GM12892 (cell line): ENCODE results near the gene NOS3.

Experiments used
- DNase-seq: peaks from one replicate; pipeline ENCODE4 v3.0.0; 2011; ENCODE audit not compliant: insufficient read length
- FAIRE-seq: peaks from 2 replicates; lab custom pipeline; 2011; peaks lifted over from hg19 to GRCh38; lab: Jason Lieb, UNC
- POLR2A ChIP-seq: IDR thresholded peaks from 2 replicates; pipeline ENCODE4 v1.6.1; 2011; ENCODE audit warnings: low read depth, low read length, control low read depth
- POLR2AphosphoS5 ChIP-seq: IDR thresholded peaks from 2 replicates; pipeline ENCODE4 v1.6.1; 2011; ENCODE audit warnings: low read depth, low read length, control low read depth
- TAF1 ChIP-seq: IDR thresholded peaks from 2 replicates; pipeline ENCODE4 v1.6.1; 2011; ENCODE audit warnings: low read depth, mild to moderate bottlenecking, control low read depth, low read length, borderline replicate concordance

NOS3 gene

GRCh38 chr7:150954986-150955518 lies 35.8 kb upstream of the NOS3 start:
- FAIRE-seq = no peak
- no peak for TF ChIP-seq POLR2A
- no peak for TF ChIP-seq POLR2AphosphoS5
- TF ChIP-seq TAF1 = no peak
- no peak for DNase-seq

GRCh38 chr7:150955519-150956394 lies 35.1 kb upstream of the NOS3 start:
- DNase-seq = no peak
- no peak for FAIRE-seq

GRCh38 chr7:150956395-150957132 lies 34.3 kb upstream of the NOS3 start:
- TF ChIP-seq POLR2A (no peak), POLR2AphosphoS5 (no peak), TAF1 (no peak)
- DNase-seq = no peak
- no peak for FAIRE-seq

More at GRCh38 chr7:150955519-150956394, 35.1 kb upstream of the NOS3 start:
- TF ChIP-seq POLR2A = no peak
- TF ChIP-seq TAF1 = no peak
- no peak for TF ChIP-seq POLR2AphosphoS5

- TF ChIP-seq POLR2AphosphoS5 (no peak), POLR2A (no peak), TAF1 (no peak)
- FAIRE-seq (no peak), DNase-seq (no peak)
Measured at GRCh38 chr7:150957133-150958020, 33.4 kb upstream of the NOS3 start.

DNA sequence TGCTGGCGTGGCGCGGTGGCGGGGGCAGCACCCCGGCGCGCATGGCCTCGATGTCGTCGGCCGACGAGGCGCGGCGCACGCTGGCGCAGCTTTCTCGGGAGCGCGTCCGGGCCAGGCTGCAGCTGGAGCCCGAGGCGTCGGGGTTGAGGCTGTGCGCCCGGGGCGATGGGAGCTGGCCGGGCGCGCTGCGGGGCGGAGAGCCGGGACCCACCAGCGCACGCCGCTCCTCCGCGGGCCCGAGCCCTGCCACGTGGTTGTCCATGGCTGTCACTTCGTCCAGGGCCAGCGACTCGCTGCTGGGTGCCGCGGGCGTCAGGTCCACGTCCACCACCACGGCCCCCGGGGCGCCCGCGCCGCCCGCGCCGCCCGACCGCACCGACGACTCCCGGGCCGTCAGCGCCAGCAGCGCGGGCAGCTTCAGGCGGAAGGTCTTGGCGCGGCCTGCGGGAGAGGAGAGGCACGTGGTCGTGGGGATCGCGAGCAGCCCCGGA lies 32.7 kb upstream of the NOS3 start:
- DNase-seq (no peak), FAIRE-seq (no peak)
- TF ChIP-seq TAF1 (no peak), POLR2A (no peak), POLR2AphosphoS5 (no peak)

DNA sequence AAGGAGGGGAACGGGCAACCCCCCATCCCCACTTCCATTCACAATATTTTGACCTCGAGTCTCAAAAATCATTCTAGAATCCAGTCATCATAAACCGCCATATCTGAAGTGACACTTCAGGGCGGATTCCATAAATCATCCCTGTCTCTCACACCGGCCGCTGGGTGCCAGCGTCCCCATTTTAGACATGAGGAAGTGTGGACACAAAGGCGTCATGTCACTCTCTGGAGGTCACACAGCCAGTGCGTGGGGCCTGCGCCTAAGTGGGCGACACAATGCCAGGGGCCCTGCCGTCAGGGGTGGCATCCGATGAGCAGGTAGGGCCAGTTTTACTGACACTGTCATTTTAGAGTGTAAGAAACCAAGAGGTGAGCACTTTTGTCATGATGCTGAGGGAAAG lies 32.2 kb upstream of the NOS3 start:
- FAIRE-seq = no peak
- TF ChIP-seq POLR2AphosphoS5 (no peak), POLR2A (no peak), TAF1 (no peak)
- no peak for DNase-seq

GRCh38 chr7:150959081-150959480 lies 31.7 kb upstream of the NOS3 start:
- DNase-seq (no peak), FAIRE-seq (no peak)
- TF ChIP-seq POLR2A = no peak
- TF ChIP-seq TAF1 = no peak
- no peak for TF ChIP-seq POLR2AphosphoS5

- DNase-seq (no peak), FAIRE-seq (no peak)
- TF ChIP-seq POLR2AphosphoS5 (no peak), TAF1 (no peak), POLR2A (no peak)
Measured at GRCh38 chr7:150959739-150960734, 30.8 kb upstream of the NOS3 start.

DNA sequence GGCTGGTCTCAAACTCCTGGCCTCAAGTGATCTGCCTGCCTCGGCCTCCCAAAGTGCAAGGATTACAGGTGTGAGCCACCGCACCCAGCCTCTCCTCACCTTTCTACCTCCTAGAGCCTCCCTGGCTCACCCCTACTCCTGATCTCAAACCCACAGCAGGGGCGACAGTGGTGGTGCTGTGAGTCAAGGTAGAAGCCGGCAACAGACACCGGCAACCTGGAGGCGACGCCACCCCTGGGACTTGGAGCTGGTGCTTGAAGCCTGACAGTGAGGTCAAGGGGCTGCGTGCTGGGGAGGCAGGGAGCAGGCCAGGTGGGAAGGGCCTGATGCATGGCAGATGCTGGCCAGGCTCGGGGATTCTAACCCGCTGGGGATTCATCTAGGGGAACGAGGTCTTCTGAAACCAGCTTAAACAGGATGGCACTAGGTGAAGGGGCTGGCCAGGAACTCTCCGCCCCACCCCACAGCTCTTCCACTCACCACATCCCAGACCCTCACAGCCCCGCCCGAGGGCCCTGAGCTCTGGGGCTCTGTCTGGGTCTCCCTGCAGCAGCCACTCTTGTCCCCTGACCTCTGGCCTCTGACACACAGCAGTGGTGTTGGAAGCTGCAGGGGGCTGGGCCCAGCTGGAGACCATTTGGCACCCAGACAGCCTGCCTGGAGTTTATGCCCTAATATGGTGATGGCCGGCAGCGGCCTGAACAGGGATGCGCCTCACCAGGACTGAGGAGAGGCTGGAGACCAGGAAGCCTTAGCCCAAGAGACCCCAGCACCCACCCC lies 29.1 kb upstream of the NOS3 start:
- no peak for DNase-seq
- no peak for FAIRE-seq
- TF ChIP-seq POLR2AphosphoS5 (no peak), TAF1 (no peak), POLR2A (no peak)

DNA sequence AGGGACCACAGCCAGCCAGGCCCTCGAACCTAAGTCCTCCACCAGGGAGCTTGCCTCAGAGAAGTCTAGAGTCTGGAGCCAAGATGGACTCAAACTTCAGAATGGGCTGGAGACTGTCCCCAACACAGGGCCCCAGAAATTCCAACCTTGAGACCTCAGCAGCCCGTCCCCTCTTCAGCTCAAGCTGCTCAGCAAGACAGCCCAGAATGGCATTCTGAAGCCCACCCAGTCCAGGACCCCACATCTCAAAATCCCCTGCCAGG lies 28.6 kb upstream of the NOS3 start:
- DNase-seq (no peak), FAIRE-seq (no peak)
- TF ChIP-seq TAF1 = no peak
- TF ChIP-seq POLR2A = no peak
- TF ChIP-seq POLR2AphosphoS5 = no peak
